GM20431 (cell line): Measurements from ENCODE around the gene SERPINA4.
"Not testable (repeated sequence)": the region's sequence is repeated elsewhere in the genome, so short reads cannot be mapped to it uniquely, and the experiment has no call there.

Experiments
- in situ Hi-C: fragments of 300-500 bp; cut with MseI, MboI; formaldehyde crosslinking; loops from one replicate; pipeline ENCODE4 v1.15.0; 2020; ENCODE audit warnings: low sequenced_read_pairs; ENCODE audit not compliant: unreplicated experiment

The SERPINA4 gene

DNA sequence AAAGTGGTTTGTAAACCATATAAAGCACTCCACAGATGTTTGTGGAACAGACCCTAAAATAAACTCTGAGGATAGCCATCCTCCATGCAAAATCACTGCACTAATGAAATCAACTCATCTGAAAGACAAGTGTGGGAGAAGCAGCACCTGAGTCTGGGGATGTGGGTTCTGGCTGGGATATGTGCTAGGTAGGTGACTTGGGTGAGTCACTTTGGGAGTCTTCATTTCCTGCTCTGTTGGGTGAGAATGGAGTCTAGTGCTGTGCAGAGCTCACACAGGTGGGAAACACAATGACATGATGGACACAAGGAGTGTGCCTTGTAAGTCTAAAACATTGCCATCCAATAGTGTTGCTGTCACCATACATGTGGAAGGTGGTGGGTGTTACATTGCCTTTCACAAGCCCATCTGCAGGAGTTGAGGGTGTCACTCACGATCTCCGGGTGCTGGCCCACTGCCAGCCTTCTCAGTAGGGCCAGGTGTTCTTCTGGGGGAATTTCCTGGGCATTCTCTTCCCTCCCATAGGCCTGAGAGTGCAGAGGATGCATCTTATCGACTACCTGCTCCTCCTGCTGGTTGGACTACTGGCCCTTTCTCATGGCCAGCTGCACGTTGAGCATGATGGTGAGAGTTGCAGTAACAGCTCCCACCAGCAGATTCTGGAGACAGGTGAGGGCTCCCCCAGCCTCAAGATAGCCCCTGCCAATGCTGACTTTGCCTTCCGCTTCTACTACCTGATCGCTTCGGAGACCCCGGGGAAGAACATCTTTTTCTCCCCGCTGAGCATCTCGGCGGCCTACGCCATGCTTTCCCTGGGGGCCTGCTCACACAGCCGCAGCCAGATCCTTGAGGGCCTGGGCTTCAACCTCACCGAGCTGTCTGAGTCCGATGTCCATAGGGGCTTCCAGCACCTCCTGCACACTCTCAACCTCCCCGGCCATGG is 2.0 kb downstream of the SERPINA4 start:
- in situ Hi-C loops: no loop called here

DNA sequence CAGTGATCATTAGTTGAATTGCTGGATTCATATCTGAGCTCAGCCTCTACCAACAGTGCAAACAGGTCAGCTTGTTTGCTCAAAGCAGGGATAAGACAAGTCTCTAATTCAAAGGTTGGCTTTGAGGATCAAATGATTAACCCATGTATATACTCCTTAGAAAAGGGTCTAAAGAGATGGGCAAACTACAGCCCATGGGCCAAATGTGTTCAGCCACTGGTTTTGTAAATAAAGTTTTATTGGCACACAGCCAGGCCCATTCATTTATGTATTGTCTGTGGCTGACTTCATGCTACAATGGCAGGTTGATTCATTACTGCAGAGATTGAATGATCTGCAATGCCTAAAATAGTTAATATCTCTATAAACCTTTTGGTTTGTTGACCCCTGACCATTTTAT is 3.1 kb downstream of the SERPINA4 start:
- in situ Hi-C loops: no loop called here

DNA sequence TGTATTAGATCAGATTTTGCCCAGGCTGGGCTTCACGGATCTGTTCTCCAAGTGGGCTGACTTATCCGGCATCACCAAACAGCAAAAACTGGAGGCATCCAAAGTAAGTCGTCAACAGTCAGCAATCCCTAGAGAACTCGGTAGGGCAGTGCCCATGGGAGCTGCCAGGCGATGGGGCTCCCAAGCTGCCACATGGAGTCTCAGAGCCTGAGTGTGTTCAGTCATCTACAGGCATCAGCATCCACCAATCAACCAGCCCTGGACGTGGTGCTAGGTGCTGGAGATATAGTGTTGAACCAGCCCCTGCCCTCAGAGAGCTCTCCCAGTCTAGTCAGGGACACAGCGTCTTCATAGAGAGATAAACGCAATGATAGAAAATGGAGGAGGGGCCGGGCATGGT is 6.9 kb downstream of the SERPINA4 start:
- in situ Hi-C loops: no loop called here

DNA sequence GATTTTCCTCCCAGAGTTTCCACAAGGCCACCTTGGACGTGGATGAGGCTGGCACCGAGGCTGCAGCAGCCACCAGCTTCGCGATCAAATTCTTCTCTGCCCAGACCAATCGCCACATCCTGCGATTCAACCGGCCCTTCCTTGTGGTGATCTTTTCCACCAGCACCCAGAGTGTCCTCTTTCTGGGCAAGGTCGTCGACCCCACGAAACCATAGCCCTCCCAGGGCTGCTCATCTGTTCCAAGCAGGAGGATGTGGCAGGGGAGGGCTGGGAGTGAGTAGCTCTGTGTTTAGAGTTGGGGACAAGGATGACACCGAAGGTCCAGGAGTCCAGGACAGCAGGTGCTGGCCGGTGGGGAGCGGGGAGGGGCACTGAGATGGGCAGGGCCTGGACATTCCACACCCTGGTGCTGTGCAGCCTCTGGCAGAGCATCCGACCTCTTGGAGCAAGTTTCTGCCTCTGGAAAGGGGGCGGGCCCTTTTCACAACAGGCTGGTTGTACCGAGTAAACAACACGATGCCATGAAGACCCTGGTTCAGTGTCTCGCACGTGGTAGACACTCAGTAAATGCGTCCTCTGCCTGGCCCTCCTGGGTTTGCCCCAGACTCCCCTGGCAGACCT is 8.2 kb downstream of the SERPINA4 start:
- in situ Hi-C loops: no loop called here

DNA sequence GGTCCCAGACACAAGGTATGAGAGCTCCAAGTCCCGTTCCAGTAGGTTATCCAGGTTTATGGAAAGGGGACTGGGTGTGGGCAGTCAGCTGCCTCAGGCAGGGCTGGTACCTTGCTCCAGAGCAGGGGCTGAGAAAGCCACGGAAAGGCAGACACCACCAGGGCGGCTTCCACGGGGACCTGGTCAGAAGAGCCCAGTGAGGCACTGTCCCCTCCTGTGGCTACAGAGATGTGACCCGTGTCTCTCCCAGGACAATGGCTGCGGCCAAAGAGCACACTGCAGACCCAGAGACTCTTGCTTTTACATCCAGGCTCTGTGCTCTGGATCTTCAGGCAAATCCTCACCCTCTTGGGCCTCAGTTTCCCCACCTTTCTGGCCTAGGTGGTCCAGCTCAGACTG is 8.8 kb downstream of the SERPINA4 start:
- in situ Hi-C loops: no loop called here

DNA sequence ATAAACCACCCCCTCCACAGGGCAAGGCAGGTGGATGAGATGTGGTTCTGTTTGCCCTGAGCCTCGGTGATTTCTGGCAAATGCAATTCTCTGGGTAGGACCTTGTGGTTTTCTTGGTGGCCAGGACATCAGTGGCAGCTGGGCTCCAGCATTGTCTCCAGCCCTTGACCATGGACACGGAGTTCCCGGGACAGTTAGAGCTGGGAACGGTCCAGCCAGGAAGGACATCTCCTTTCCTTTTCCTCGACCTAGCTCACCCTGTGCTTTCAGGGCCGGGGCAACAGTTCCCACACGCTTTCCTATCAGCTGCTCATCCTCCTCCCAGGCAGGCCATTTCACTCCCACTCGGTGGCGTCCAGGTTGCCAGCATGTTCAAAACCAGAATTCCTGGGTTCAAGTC is 9.2 kb downstream of the SERPINA4 start:
- in situ Hi-C loops: no loop called here

DNA sequence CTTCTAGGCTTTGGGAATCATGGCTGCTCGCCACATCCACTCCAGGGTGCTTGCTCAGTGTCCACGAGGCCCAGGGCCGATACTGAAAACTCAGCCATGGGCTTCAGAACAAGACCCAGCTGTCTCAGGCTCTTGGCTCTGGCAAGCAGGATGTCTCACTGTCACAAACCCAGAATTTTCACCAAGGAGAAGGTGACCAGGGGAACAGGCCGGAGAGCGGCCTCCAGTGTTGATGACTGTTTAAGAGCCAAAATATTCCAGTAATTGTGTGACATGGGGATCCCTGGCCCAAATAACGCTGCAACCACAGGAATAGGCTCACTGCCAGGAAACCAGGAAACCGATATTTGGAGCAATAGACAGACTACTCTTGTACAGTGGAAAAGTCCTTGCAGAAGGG is 10.2 kb downstream of the SERPINA4 start:
- in situ Hi-C loops: no loop called here

DNA sequence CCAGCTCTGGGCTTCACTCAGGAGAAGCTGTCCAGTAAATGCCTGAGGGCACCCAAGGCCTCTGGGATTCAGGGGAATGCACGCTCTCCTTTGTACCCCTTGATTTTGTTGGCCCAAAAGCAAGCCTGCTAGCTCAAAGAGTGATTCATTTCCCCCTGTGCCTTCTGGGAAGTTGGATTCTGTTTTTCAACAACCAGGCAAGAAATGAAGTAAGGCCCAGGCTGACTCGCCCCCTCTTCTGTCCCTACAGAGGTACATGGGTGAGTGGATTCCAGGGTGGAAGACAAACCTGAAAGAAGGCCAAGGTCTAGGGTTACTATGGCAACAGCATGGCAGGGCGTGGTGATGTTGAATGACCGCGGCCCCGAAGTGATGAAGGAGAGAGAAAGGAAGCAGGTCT is 10.7 kb downstream of the SERPINA4 start:
- in situ Hi-C loops: no loop called here

DNA sequence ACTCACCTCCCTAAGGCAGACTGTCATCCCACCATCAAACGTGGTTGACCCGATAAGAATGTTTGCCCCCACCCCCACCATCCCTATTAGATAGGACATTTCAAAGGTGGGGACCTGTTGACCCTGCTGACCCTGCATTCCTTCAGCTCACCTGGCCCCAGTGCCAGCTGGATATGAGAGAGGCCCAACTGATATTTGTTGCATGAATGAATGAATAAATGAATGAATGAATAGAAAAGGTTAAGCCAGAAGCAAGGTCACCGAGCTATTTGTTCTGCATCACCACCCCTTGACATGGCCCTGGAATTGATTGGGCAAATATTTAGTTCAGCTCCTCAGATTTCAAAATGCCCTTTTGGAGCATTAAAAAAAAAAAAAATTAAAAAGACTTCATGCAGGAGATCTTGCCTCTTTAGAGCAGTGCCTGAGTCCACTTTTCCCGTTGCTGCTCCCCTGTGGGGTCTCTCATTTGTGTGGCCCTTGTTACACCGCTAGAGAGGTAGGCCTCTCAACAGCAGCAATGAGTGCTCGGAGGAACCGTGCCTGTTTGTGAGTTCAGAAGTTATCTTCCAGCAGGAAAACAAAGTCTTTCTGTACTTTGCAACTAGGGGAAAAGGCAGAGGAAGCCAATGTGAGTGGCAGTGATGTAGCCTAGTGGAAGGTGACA is 11.5 kb downstream of the SERPINA4 start:
- in situ Hi-C loops: no loop called here

DNA sequence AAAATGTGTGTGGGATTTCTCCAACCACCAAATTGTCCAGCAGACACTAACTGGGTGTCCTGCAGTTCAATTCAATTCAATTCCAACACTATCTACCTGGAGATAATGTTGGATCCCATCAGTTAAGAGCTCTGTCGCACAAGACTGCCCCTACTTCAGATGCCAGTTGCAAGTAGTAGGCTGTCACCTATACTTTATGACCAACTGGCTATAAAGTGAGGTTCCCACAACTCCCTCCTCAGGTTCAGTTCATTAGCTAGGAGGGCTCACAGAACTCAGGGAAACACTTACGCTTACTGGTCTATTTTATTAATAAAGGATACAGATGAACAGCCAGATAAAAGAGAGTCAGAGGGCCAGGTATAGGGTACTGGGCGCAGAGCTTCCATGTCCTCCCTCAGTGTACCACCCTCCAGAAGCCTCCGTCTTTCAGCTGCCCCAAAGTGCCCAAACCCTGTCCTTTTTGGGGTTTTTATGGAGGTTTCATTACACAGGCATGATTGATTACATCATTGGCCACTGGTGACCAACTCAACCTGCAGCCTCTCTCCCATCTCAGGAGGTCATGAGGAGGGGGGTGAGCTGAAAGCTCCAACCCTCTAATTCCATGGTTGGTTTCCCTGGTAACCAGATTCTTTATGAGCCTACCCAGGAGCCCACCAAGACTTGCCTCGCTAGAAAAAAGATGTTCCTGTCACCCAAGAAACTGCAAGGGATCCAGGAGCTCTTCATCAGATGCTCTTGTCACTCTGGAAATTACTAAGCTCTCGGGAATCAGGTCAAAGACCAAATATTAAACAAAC is 12.4 kb downstream of the SERPINA4 start:
- in situ Hi-C loops: no loop called here

DNA sequence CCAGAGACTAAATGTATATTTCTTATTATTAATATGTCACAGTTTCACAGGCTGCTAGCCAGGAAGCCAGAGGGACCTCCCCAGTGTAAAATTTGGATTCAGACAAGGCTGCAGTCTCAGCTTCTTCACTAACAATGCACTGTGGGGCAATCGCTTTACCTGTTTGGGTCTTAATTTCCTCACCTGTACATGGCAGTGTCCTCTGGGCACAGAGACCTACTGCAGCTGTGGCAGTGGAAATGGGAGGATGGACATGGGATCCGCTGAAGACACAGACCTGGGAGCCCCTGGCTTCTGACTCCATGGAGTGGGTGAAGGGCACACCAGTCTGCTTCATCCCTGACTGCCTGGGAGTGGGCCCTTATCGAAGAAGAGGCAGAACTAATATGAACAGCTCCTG is 13.1 kb downstream of the SERPINA4 start:
- in situ Hi-C loops: no loop called here

DNA sequence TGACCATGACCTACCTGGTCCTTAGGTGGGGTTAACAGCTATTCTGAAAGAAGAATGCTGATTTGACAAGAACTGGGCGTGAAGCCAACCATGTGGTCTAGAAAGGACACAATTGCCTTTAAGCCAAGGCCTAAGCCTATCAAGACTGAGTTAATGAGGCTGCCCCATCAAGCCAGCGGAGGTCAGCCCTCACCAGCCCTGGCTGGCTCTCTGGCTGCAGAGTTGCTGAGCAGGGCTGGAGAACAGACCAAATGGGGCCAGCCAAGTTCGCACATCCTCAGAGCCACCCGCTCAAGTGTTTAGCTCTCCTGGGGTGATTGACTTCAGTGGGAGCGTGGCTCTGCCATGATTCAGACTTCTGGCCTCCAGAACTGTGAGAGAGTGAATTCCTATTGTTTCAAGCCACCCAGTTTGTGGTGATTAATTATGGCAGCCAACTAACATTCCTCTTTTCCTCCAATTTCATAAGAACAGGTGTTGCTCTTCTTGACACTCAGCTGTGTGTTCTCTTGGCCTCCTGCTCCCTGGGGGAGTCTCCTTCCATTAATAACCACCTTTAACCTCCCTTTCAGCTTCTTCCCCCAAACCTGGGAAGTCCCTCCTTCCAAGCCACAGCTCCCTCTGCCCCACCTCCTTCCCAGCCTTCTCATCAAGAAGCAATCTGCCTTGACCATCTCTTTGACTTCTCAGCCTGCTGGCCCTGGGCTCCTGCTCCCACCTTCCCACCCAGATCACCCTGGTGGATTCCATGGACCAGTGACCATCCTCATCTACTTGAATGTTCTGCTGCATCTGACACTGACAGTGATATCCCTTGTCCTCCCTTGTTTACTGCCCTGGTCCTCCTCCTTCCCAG is 14.7 kb downstream of the SERPINA4 start:
- in situ Hi-C loops: no loop called here

DNA sequence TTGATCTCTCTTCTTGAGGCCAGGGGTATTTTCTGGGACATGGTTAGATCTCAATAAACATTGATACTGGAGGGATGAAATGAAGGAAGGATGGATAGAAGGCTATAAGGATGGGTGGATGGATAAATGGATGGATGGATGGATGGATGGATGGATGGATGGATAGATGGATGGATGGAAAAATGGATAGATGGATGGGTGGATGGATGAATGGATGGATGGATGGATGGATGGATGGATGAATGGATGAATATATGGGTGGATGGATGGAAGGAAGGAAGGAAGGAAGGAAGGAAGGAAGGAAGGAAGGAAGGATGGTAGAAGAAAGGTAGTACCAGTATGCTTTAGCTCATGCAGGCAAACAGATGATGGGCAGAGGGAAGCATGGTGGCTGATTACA is 16.2 kb downstream of the SERPINA4 start:
- in situ Hi-C loops: not testable (repeated sequence)

DNA sequence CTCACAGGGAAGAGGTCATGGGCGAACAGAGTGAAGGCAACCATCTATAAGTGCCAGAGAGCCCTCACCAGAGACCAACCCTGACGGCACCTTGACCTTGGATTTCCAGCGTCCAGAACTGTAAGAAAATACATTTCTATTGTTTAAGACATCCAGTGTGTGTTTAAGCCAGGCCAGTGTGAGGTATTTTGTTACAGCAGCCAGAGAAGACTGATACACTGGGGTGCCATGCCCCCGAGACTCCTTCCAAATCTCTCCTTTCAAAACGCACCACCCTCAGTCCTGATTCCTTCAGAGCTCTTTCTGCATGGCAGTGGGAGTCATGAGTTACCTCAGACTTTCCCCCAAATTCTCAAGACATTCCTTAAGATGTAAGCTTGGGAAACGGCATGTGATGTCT is 17.5 kb downstream of the SERPINA4 start:
- in situ Hi-C loops: no loop called here

DNA sequence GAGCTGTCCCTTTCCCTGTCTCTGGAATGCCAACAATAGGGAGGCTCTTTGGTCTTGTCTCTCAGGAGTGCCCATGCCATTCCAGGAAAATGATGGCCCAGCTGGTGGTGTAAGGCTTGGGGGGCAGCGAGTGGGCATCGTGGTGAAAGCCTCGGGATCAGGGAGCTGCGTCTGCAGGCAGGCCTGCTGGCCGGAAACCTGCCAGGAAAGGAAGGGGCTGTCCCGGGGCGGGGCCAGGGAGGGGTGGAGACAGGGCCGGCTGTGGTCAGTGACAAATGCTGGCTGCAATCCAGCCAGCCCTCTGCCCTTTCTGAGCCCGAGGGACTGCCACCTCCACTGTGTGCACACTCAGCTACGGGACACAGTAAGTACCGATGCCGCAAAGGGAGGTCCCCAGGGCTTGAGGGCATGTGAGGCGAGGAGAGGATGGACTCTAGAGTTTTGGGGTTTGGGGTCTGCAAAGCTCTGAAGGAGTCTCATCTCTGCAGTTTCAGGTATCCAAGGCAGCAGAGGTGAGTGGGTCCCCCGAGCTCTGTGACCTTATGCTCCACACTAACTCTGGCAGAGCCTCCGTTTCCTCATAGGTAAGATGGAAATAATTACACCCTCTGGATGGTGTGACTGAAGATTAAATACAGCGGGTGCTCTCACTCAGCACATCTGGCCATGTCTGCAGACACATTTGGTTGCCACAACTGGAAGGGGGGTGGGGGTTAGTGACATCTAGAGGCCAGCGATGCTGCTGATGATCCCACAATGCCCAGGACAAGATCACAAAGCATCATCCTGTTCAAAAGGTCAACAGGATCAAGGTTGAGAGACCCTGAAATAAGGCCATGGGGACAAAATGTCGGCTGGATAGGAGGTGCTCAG is 20.1 kb downstream of the SERPINA4 start, which contains the start of gene SERPINA5:
SERPINA5 (plus strand) TSS at position 300 of the 873 bp plus-strand sequence. CDS start 5,937 bp downstream, outside the sequence.
- in situ Hi-C loops: no loop called here

DNA sequence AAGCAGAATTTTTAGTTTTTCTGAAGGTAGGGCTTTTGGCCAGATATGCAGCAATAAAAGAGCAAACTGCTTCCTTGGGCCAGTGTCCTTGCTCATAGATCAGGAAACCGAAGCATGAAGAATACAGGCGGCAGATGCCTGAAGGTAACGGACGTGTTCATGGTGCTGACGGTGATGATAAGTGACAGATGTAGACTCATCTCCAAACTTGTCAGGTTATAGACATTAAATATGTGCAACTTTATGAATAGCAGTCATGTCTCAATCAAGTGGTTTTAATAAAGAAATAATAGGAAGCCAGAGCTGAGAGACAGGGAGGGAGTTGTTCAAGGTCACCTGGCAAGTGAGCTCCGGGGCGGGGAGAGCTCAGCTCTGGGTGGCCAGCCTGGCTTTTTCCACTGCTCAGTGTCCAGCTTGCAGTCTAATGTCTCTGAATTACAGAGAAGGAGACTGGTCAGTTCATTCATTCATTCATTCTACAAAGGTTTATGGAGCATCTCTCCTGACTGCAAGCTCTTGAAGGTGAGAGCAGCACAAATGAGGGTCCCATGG is 21.0 kb downstream of the SERPINA4 start:
- in situ Hi-C loops: no loop called here

DNA sequence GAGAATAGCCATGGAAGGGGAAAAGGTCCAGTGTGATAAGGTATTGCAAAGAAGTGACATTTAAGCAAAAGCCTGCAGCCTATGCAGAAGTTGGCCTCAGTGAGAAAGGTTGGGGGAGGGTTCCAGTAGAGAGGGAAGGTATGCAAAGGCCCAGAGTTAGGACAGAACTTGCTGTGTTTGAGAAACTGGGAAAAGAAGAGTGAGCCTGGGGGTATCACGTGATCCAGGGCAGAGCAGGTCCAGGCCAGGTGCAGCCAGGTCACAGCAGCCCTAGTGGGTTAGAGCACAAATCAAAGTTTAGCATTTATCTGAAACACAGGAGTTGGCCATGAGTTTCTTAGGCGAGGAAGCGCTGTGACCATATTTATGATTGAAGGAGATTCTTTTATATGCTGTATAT is 21.6 kb downstream of the SERPINA4 start:
- in situ Hi-C loops: no loop called here

DNA sequence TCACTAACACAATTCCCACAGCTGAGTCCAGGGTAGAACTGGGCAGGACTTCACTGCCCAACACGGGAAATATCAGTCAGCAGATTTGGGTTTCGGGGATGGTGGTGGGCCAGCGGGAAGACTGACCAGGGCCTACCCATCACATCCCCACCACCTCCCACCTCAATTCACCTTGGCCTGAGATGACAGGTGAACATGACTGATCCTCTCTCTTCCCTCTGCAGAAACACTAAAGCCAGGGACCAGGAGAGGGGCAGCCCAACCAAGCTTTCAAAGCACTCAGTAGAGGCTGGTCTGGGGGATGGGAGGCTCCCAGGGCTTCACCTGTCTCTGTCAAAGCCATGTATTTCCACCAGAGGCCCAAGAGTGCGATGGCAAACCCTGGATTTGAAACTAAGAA is 22.3 kb downstream of the SERPINA4 start:
- in situ Hi-C loops: no loop called here
